Liver (tissue), 9 donors: ENCODE measurements around the gene ZDHHC14. TPM values are rescaled to one million over a fixed set of nuclear protein-coding genes. Genes with fewer than 3 reads are reported as not detected.

Source experiments
- DNase-seq: peaks from one replicate; pipeline ENCODE4 v3.0.0-alpha.2; 2017; ENCODE audit warnings: low spot score
- H3K27ac ChIP-seq, 2 donors: one replicate each; pipeline ENCODE4 v1.7.0; 2013; ENCODE audit warnings: inconsistent platforms in 2 of 2, low read length in 2 of 2, control low read depth in 1 of 2, low read depth in 1 of 2, mild to moderate bottlenecking in 1 of 2
- H3K27me3 ChIP-seq, 4 donors: one replicate each; pipeline versions ENCODE4 v1.6.1 to v1.7.0; 2013; ENCODE audit warnings: low read length in 3 of 4, inconsistent platforms in 1 of 4, mild to moderate bottlenecking in 1 of 4, moderate library complexity in 1 of 4; ENCODE audit not compliant: control insufficient read depth in 4 of 4, insufficient read depth in 4 of 4
- H3K36me3 ChIP-seq, 4 donors: one replicate each; pipeline versions ENCODE4 v1.6.1 to v1.7.0; 2013; ENCODE audit warnings: low read length in 3 of 4, mild to moderate bottlenecking in 3 of 4, low read depth in 1 of 4, moderate library complexity in 1 of 4; ENCODE audit not compliant: control insufficient read depth in 4 of 4, insufficient read depth in 3 of 4
- H3K4me1 ChIP-seq, 4 donors: one replicate each; pipeline versions ENCODE4 v1.6.1 to v1.7.0; 2013; ENCODE audit warnings: low read length in 3 of 4, mild to moderate bottlenecking in 3 of 4, moderate library complexity in 1 of 4; ENCODE audit not compliant: control insufficient read depth in 4 of 4, insufficient read depth in 4 of 4
- H3K4me3 ChIP-seq, 3 donors: one replicate each; pipeline versions ENCODE4 v1.6.1 to v1.7.0; 2013; ENCODE audit warnings: low read length in 3 of 3, control low read depth in 1 of 3, low read depth in 1 of 3, mild to moderate bottlenecking in 1 of 3
- H3K9ac ChIP-seq, 2 donors: one replicate each; pipeline ENCODE4 v1.7.0; 2013; ENCODE audit warnings: low read length in 2 of 2, mild to moderate bottlenecking in 2 of 2, moderate library complexity in 2 of 2, control low read depth in 1 of 2, low read depth in 1 of 2
- H3K9me3 ChIP-seq, 4 donors: one replicate each; pipeline versions ENCODE4 v1.6.1 to v1.7.0; 2013; ENCODE audit warnings: low read length in 3 of 4; ENCODE audit not compliant: control insufficient read depth in 4 of 4
- CTCF ChIP-seq: fragments of 150-350 bp; IDR thresholded peaks from 2 replicates; pipeline ENCODE4 v1.5.1; 2017; ENCODE audit warnings: improper control_type of control experiment, low read depth, low read length; ENCODE audit not compliant: missing input control
- EGR1 ChIP-seq, 2 donors: IDR thresholded peaks; 2 replicates each; pipeline ENCODE4 v1.6.1; 2016 to 2018; ENCODE audit warnings: antibody characterized with exemption in 2 of 2, low read depth in 2 of 2
- FOXA1 ChIP-seq: IDR thresholded peaks from 2 replicates; pipeline ENCODE4 v1.6.1; 2016; ENCODE audit warnings: antibody characterized with exemption
- FOXA2 ChIP-seq: IDR thresholded peaks from 2 replicates; pipeline ENCODE4 v1.6.1; 2016; ENCODE audit warnings: antibody characterized with exemption
- GABPA ChIP-seq, 2 donors: IDR thresholded peaks in 1 of 2; conservative IDR thresholded peaks in 1 of 2; 2 replicates each; pipeline ENCODE4 v1.6.1; 2016; ENCODE audit warnings: antibody characterized with exemption in 2 of 2, mild to moderate bottlenecking in 1 of 2, moderate library complexity in 1 of 2
- HNF4A ChIP-seq, 2 donors: conservative IDR thresholded peaks; 2 replicates each; pipeline ENCODE4 v1.6.1; 2016; ENCODE audit warnings: antibody characterized with exemption in 2 of 2, mild to moderate bottlenecking in 2 of 2
- HNF4G ChIP-seq: IDR thresholded peaks from 2 replicates; pipeline ENCODE4 v1.6.1; 2016; ENCODE audit warnings: antibody characterized with exemption
- JUND ChIP-seq, 2 donors: IDR thresholded peaks; 2 replicates each; pipeline ENCODE4 v1.6.1; 2016; ENCODE audit warnings: antibody characterized with exemption in 2 of 2
- MAX ChIP-seq: IDR thresholded peaks from 2 replicates; pipeline ENCODE4 v1.6.1; 2016; ENCODE audit warnings: antibody characterized with exemption
- NR2F2 ChIP-seq: IDR thresholded peaks from 2 replicates; pipeline ENCODE4 v1.6.1; 2016; ENCODE audit warnings: antibody characterized with exemption
- RAD21 ChIP-seq, 2 donors: IDR thresholded peaks; 2 replicates each; pipeline ENCODE4 v1.6.1; 2016; ENCODE audit warnings: antibody characterized with exemption in 2 of 2, mild to moderate bottlenecking in 2 of 2
- REST ChIP-seq: IDR thresholded peaks from 2 replicates; pipeline ENCODE4 v1.6.1; 2016; ENCODE audit warnings: antibody characterized with exemption, mild to moderate bottlenecking
- SP1 ChIP-seq: IDR thresholded peaks from 2 replicates; pipeline ENCODE4 v1.6.1; 2018; ENCODE audit warnings: antibody characterized with exemption, mild to moderate bottlenecking
- YY1 ChIP-seq: IDR thresholded peaks from 2 replicates; pipeline ENCODE4 v1.6.1; 2016; ENCODE audit warnings: antibody characterized with exemption, mild to moderate bottlenecking
- ZBTB33 ChIP-seq: IDR thresholded peaks from 2 replicates; pipeline ENCODE4 v1.6.1; 2016; ENCODE audit warnings: antibody characterized with exemption
- WGBS: extraction: QIAGEN DNeasy Blood & Tissue Kit; methylation state at CpG from one replicate; pipeline ENCODE4 v1.1.7; 2013; 5-methylcytosine and 5-hydroxymethylcytosine counted together
- polyA plus RNA-seq, 2 donors: library from polyadenylated mRNA; stranded (reverse) in 1 of 2; unstranded in 1 of 2; fragments of 200-250 nt in 1 of 2; fragments of >200 nt in 1 of 2; fragmentation: Nextera tagmentation in 1 of 2; extraction: Ambion mirVana in 1 of 2; gene quantifications; one replicate each; pipeline versions ENCODE4 v1.2.1 to v1.2.3, GENCODE V29; 2013 to 2015
- total RNA-seq, 2 donors: library from RNA; depleted of rRNA; stranded (reverse); fragments of >200 nt; gene quantifications; one replicate each; pipeline ENCODE4 v1.2.3, GENCODE V29; 2014
- donor health status: healthy.
- donor health status: healthy.
- donor health status: healthy.
- donor health status: healthy.
- donor health status: healthy.

The ZDHHC14 gene
- total and polyA plus RNA-seq, 4 donors, result 4.4 to 11.7 (median 8.4) TPM

GRCh38 chr6:157346373-157346772 is 34.6 kb upstream of the ZDHHC14 start:
- Histone ChIP-seq H3K27me3 (peaks cover 0 to 3% (median 0%) of the 10 kb centered on the region in 4 donors), H3K4me1 (no peaks in the 10 kb centered on the region), H3K4me3 (no peak overlapping the region), H3K27ac (no peak overlapping the region), H3K36me3 (peaks cover 0 to 4% (median 0%) of the 10 kb centered on the region in 4 donors), H3K9ac (no peak overlapping the region), H3K9me3 (peaks cover 0 to 4% (median under 1%) of the 10 kb centered on the region in 4 donors)
- no peak for DNase-seq
- 94% methylated on average over 2 of the region's 2 CpGs for WGBS
- no peak for TF ChIP-seq REST
- no peak for TF ChIP-seq RAD21 (IDR thresholded peaks at IDR 0.05)
- TF ChIP-seq HNF4G, result no peak

- WGBS, result 87% methylated on average over 8 of the region's 8 CpGs
- H3K9me3 ChIP-seq, result no peaks in the 10 kb centered on the region
- H3K27me3 ChIP-seq, result no peaks in the 10 kb centered on the region
- no peak overlapping the region for H3K27ac ChIP-seq
- no peak overlapping the region for H3K4me3 ChIP-seq
- H3K9ac ChIP-seq, result no peak overlapping the region
- H3K36me3 ChIP-seq, result no peaks in the 10 kb centered on the region
- no peaks in the 10 kb centered on the region for H3K4me1 ChIP-seq
- DNase-seq, result no peak
- no peak for TF ChIP-seq HNF4G
- TF ChIP-seq FOXA1, result no peak
- no peak for TF ChIP-seq GABPA (IDR thresholded peaks at IDR 0.05 in 1 of 2, conservative IDR thresholded peaks at IDR 0.05 in 1 of 2)
- TF ChIP-seq CTCF, result no peak
- no peak for TF ChIP-seq NR2F2
- TF ChIP-seq EGR1 (IDR thresholded peaks at IDR 0.05; ENCODE audit: low read depth in 2 of 2), result no peak
- TF ChIP-seq SP1, result no peak
- TF ChIP-seq JUND (IDR thresholded peaks at IDR 0.05), result no peak
- no peak for TF ChIP-seq YY1
- no peak for TF ChIP-seq ZBTB33
- no peak for TF ChIP-seq HNF4A (conservative IDR thresholded peaks at IDR 0.05)
- TF ChIP-seq FOXA2, result no peak
- TF ChIP-seq MAX, result no peak
- no peak for TF ChIP-seq RAD21 (IDR thresholded peaks at IDR 0.05)
Measured at GRCh38 chr6:157358287-157358686, 22.7 kb upstream of the ZDHHC14 start.
